SK-N-SH (cell line): ENCODE data around the gene NTNG2. TPM values are rescaled to one million over a fixed set of nuclear protein-coding genes. Genes with fewer than 3 reads are reported as not detected.

Source experiments
- CTCF ChIA-PET: fragments of 300-600, 350-600 bp; formaldehyde crosslinking; extraction: SDS; loops from one replicate; lab custom pipeline; 2021; lab: Yijun Ruan, JAX
- POLR2A ChIA-PET: fragments of 350-600 bp; sonication (Branson Sonifier 250); formaldehyde crosslinking; extraction: SDS; loops from one replicate; lab custom pipeline; 2020; ENCODE audit warnings: antibody characterized with exemption, inconsistent platforms; lab: Yijun Ruan, JAX
- DNase-seq: peaks from one replicate; pipeline ENCODE4 v3.0.0; 2012
- H2AFZ ChIP-seq: fragments of 200-600 bp; sonication (generic); 2 replicates; pipeline ENCODE4 v1.8.1; 2016; ENCODE audit warnings: antibody characterized with exemption, mild to moderate bottlenecking, low read depth
- H3F3A ChIP-seq: fragments of 200-600 bp; sonication (generic); replicated peaks from 2 replicates; pipeline ENCODE3; 2016; ENCODE audit warnings: antibody characterized with exemption, mild to moderate bottlenecking; ENCODE audit not compliant: insufficient read depth
- H3K27ac ChIP-seq, 2 experiments: fragments of 200-500 bp in 1 of 2; fragments of 200-600 bp in 1 of 2; sonication (Bioruptor generic) in 1 of 2; sonication (generic), shearing (Covaris generic) in 1 of 2; 2 replicates each; pipeline versions ENCODE4 v1.5.1 to v1.6.1; 2014 to 2016; ENCODE audit warnings: low read depth in 2 of 2, inconsistent platforms in 1 of 2, low read length in 1 of 2, mild to moderate bottlenecking in 1 of 2, mixed read lengths in 1 of 2
- H3K27me3 ChIP-seq: fragments of 200-600 bp; sonication (generic), shearing (Covaris generic); 2 replicates; pipeline ENCODE4 v1.6.1; 2016; ENCODE audit warnings: mixed run types; ENCODE audit not compliant: insufficient read depth
- H3K36me3 ChIP-seq, 2 experiments: fragments of 200-500 bp in 1 of 2; fragments of 200-600 bp in 1 of 2; sonication (Bioruptor generic) in 1 of 2; sonication (generic) in 1 of 2; replicated peaks in 1 of 2; 2 replicates each; pipeline versions ENCODE3 to v1.5.1; 2014 to 2016; ENCODE audit warnings: low read length in 1 of 2, mild to moderate bottlenecking in 1 of 2; ENCODE audit not compliant: insufficient read depth in 2 of 2, control insufficient read depth in 1 of 2
- H3K4me1 ChIP-seq, 2 experiments: fragments of 200-500 bp in 1 of 2; fragments of 200-600 bp in 1 of 2; sonication (Bioruptor generic) in 1 of 2; sonication (generic), shearing (Covaris generic) in 1 of 2; 2 replicates each; pipeline versions ENCODE4 v1.5.1 to v1.6.1; 2014 to 2016; ENCODE audit warnings: low read depth in 1 of 2, low read length in 1 of 2, mixed run types in 1 of 2; ENCODE audit not compliant: insufficient read depth in 2 of 2, control insufficient read depth in 1 of 2
- H3K4me2 ChIP-seq: fragments of 200-600 bp; sonication (generic), shearing (Covaris generic); 2 replicates; pipeline ENCODE4 v1.6.1; 2017; ENCODE audit warnings: mixed run types
- H3K4me3 ChIP-seq, 2 experiments: fragments of 200-500 bp in 1 of 2; fragments of 200-600 bp in 1 of 2; sonication (Bioruptor generic) in 1 of 2; sonication (generic), shearing (Covaris generic) in 1 of 2; 2 replicates each; pipeline versions ENCODE4 v1.5.1 to v1.8.1; 2014 to 2016; ENCODE audit warnings: low read depth in 2 of 2, inconsistent platforms in 1 of 2, low read length in 1 of 2, mild to moderate bottlenecking in 1 of 2, mixed read lengths in 1 of 2, moderate library complexity in 1 of 2
- H3K79me2 ChIP-seq: fragments of 200-600 bp; sonication (generic); 2 replicates; pipeline ENCODE4 v1.8.1; 2017; ENCODE audit warnings: mild to moderate bottlenecking; ENCODE audit not compliant: insufficient read depth
- H3K9ac ChIP-seq: fragments of 200-600 bp; sonication (generic); 2 replicates; pipeline ENCODE4 v1.6.1; 2017; ENCODE audit warnings: mixed run types
- H3K9me2 ChIP-seq: fragments of 200-600 bp; sonication (generic); 2 replicates; pipeline ENCODE4 v1.6.1; 2017; ENCODE audit warnings: mixed run types
- H3K9me3 ChIP-seq: fragments of 200-600 bp; sonication (generic); 2 replicates; pipeline ENCODE4 v1.6.1; 2017; ENCODE audit warnings: mixed run types, mild to moderate bottlenecking, moderate library complexity
- H4K20me1 ChIP-seq: fragments of 200-600 bp; sonication (generic); 2 replicates; pipeline ENCODE4 v1.6.1; 2017; ENCODE audit warnings: mild to moderate bottlenecking, mixed run types; ENCODE audit not compliant: insufficient read depth
- CTCF ChIP-seq: fragments of 200-600 bp; sonication (generic); IDR thresholded peaks from 2 replicates; pipeline ENCODE4 v1.6.1; 2017; ENCODE audit warnings: antibody characterized with exemption, mild to moderate bottlenecking, moderate library complexity
- ELF1 ChIP-seq: IDR thresholded peaks from 2 replicates; pipeline ENCODE4 v1.4.0; 2012
- FOSL2 ChIP-seq: IDR thresholded peaks from 2 replicates; pipeline ENCODE4 v1.4.0; 2012; ENCODE audit warnings: low read depth, mild to moderate bottlenecking, moderate library complexity, borderline replicate concordance
- FOXJ3 ChIP-seq: sonication (generic); formaldehyde crosslinking; IDR thresholded peaks from 2 replicates; pipeline ENCODE4 v1.5.1; 2020; ENCODE audit warnings: mild to moderate bottlenecking, missing genetic modification reagents
- GATA2 ChIP-seq: sonication (generic); formaldehyde crosslinking; IDR thresholded peaks from 2 replicates; pipeline ENCODE4 v1.5.0; 2020; ENCODE audit warnings: mild to moderate bottlenecking, missing genetic modification reagents
- IRF3 ChIP-seq: fragments of 150-350 bp; IDR thresholded peaks from 2 replicates; pipeline ENCODE4 v1.6.1; 2016; ENCODE audit warnings: mild to moderate bottlenecking, low read depth, low read length
- JUND ChIP-seq: IDR thresholded peaks from 2 replicates; pipeline ENCODE4 v1.4.0; 2012
- NRF1 ChIP-seq: IDR thresholded peaks from 2 replicates; pipeline ENCODE4 v1.6.1; 2012; ENCODE audit warnings: low read depth, mild to moderate bottlenecking, low read length
- PBX3 ChIP-seq: IDR thresholded peaks from 2 replicates; pipeline ENCODE4; 2012
- POLR2AphosphoS5 ChIP-seq: IDR thresholded peaks from 2 replicates; pipeline ENCODE4 v1.6.1; 2012; ENCODE audit warnings: low read depth, low read length
- RXRA ChIP-seq: IDR thresholded peaks from 2 replicates; pipeline ENCODE4 v1.4.0; 2012; ENCODE audit warnings: low read depth, mild to moderate bottlenecking, borderline replicate concordance
- SMC3 ChIP-seq: IDR thresholded peaks from 2 replicates; pipeline ENCODE4 v1.6.1; 2012; ENCODE audit warnings: low read depth, low read length, improper control_type of control experiment
- ZBTB33 ChIP-seq: IDR thresholded peaks from 2 replicates; pipeline ENCODE4 v1.4.0; 2012; ENCODE audit warnings: low read depth, borderline replicate concordance
- WGBS: methylation state at CpG from one replicate; pipeline ENCODE4 v1.1.6; 2017; ENCODE audit warnings: low lambda C conversion rate; 5-methylcytosine and 5-hydroxymethylcytosine counted together
- polyA plus RNA-seq, 3 experiments: library from polyadenylated mRNA; depleted of rRNA; stranded (reverse); fragments of >200 nt; gene quantifications; 2 replicates each; pipeline ENCODE4 v1.2.3, GENCODE V29; 2012

NTNG2 gene
- polyA plus RNA-seq, 1 of the 3 experiments (the other 2 are of a cell fraction), result 6.1 TPM

- Histone ChIP-seq H4K20me1 (no peaks in the 10 kb centered on the region), H3K9me3 (no peaks in the 10 kb centered on the region), H3K27ac (no peak overlapping the region), H3K4me1 (no peaks in the 10 kb centered on the region), H3F3A (no peaks in the 10 kb centered on the region), H3K9me2 (no peaks in the 10 kb centered on the region), H3K79me2 (no peaks in the 10 kb centered on the region), H2AFZ (no peak overlapping the region), H3K27me3 (peaks cover 15% of the 10 kb centered on the region; the same call in 1 of the 2 replicates), H3K4me3 (no peak overlapping the region), H3K4me2 (no peak overlapping the region), H3K36me3 (no peaks in the 10 kb centered on the region), H3K9ac (no peak overlapping the region)
- POLR2A ChIA-PET, result no interaction called here
- CTCF ChIA-PET, result interaction anchor here (1.3 kb wide), 1 partner anchor 12 kb away, joined by 6 read pairs; no protein-coding TSS in a partner anchor
- TF ChIP-seq GATA2 (CRISPR knock-in tag) (peak; percentile 37; the same call in 1 of the 2 replicates), IRF3 (no peak)
- no peak for DNase-seq
- WGBS, result 41% methylated on average over 3 of the region's 3 CpGs
Observed at GRCh38 chr9:132117694-132118093, 44.2 kb upstream of the NTNG2 start.

- no peak overlapping the region for H3K4me2 ChIP-seq
- DNase-seq, result no peak
- H3K4me3 ChIP-seq, result no peak overlapping the region
- H3K36me3 ChIP-seq, result no peaks in the 10 kb centered on the region
- 73% methylated on average over 2 of the region's 2 CpGs for WGBS
- TF ChIP-seq JUND (no peak), PBX3 (no peak), RXRA (no peak), ELF1 (no peak), SMC3 (no peak), ZBTB33 (no peak), FOSL2 (no peak), POLR2AphosphoS5 (no peak), CTCF (no peak), NRF1 (no peak), FOXJ3 (no peak)
- TF ChIP-seq, all 33 proteins: peak for 0
- Histone ChIP-seq H3K9ac (no peak overlapping the region), H3K4me1 (no peaks in the 10 kb centered on the region; a peak in 1 of 4 replicates), H3K9me2 (no peaks in the 10 kb centered on the region), H3F3A (no peaks in the 10 kb centered on the region), H3K27ac (no peak overlapping the region), H3K79me2 (no peaks in the 10 kb centered on the region), H3K27me3 (peaks cover 15% of the 10 kb centered on the region; the same call in 1 of the 2 replicates), H4K20me1 (no peaks in the 10 kb centered on the region), H3K9me3 (no peaks in the 10 kb centered on the region), H2AFZ (no peak overlapping the region)
- ChIA-PET POLR2A (no interaction called here), CTCF (interaction anchor here (1.5 kb wide), 1 partner anchor 242 kb away, joined by 3 read pairs; no protein-coding TSS in a partner anchor)
Observed at GRCh38 chr9:132121021-132121420, 40.8 kb upstream of the NTNG2 start.
